HL-60 (cell line): Measurements from ENCODE around the gene SLC25A12.

Experiments
- DNase-seq, 2 experiments: peaks; one replicate each; pipeline ENCODE4 v3.0.0-alpha.2; 2010 to 2020; ENCODE audit warnings: low read depth in 1 of 2, low spot score in 1 of 2
- H3K27ac ChIP-seq: fragments of 250-450 bp; sonication (Bioruptor Pico); replicated peaks from 2 replicates; pipeline ENCODE4 v1.5.1; 2020; ENCODE audit warnings: mild to moderate bottlenecking, moderate library complexity
- H3K27me3 ChIP-seq: fragments of 250-450 bp; sonication (Bioruptor Pico); 2 replicates; pipeline ENCODE4 v1.5.1; 2021; ENCODE audit warnings: mild to moderate bottlenecking, moderate library complexity; ENCODE audit not compliant: insufficient read depth, poor library complexity, severe bottlenecking
- H3K4me3 ChIP-seq: replicated peaks from 2 replicates; pipeline ENCODE4 v1.5.1; 2011; ENCODE audit warnings: mild to moderate bottlenecking, control low read depth, low read length; ENCODE audit not compliant: insufficient read depth
- CTCF ChIP-seq: IDR thresholded peaks from one replicate; pipeline ENCODE4 v1.5.1; 2011; ENCODE audit warnings: low read length, control low read depth, inconsistent platforms; ENCODE audit not compliant: insufficient read depth
- GABPA ChIP-seq: IDR thresholded peaks from 2 replicates; pipeline ENCODE4 v1.6.1; 2012; ENCODE audit warnings: low read depth
- POLR2AphosphoS5 ChIP-seq: IDR thresholded peaks from 2 replicates; pipeline ENCODE4 v1.6.1; 2012; ENCODE audit warnings: low read depth
- REST ChIP-seq: IDR thresholded peaks from 2 replicates; pipeline ENCODE4 v1.6.1; 2012; ENCODE audit warnings: low read depth; ENCODE audit not compliant: insufficient replicate concordance
- SPI1 ChIP-seq: IDR thresholded peaks from 2 replicates; pipeline ENCODE4 v1.6.1; 2012; ENCODE audit warnings: low read depth, mild to moderate bottlenecking, borderline replicate concordance

The SLC25A12 gene

DNA sequence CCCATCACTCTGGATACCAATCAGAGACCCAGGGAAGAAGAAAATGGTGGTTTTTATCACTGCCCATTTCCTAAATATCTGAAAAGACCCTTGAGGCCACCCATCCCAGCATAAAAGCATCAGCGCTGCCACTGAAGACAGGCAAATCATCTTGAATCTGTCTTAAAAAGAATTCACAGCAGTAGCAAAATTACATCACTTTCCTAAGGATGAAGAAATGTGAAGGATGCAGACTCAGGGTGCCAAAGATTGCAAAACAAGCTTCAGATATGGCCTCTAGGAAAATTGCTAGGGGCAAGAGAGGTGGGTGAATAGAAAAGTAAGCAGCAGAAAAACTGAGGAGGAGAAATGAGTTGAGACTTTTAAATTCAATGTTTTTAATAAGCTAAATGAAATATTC is 70.0 kb downstream of the SLC25A12 start:
- peak; percentile 18 to 30 for DNase-seq
- Histone ChIP-seq H3K27me3 (no peaks in the 10 kb centered on the region), H3K27ac (no peak overlapping the region), H3K4me3 (no peak overlapping the region)
- TF ChIP-seq GABPA (no peak), REST (no peak), POLR2AphosphoS5 (no peak), CTCF (no peak), SPI1 (no peak)

GRCh38 chr2:171822525-171823322 is 71.3 kb downstream of the SLC25A12 start:
- DNase-seq: peak; percentile 14 to 49
- Histone ChIP-seq H3K4me3 (no peak overlapping the region), H3K27ac (no peak overlapping the region), H3K27me3 (no peaks in the 10 kb centered on the region)
- TF ChIP-seq SPI1: peak; percentile 41; the same call in 1 of the 2 replicates
- no peak for TF ChIP-seq CTCF
- TF ChIP-seq GABPA: no peak

- DNase-seq: no peak
- TF ChIP-seq REST: no peak
- no peak for TF ChIP-seq CTCF
- no peak for TF ChIP-seq POLR2AphosphoS5
- TF ChIP-seq GABPA: no peak
- TF ChIP-seq SPI1: no peak
- H3K4me3 ChIP-seq: no peak overlapping the region
Observed at GRCh38 chr2:171819453-171819852, 74.6 kb downstream of the SLC25A12 start.

GRCh38 chr2:171814883-171815282 is 79.2 kb downstream of the SLC25A12 start:
- Histone ChIP-seq H3K27ac (no peak overlapping the region), H3K27me3 (no peaks in the 10 kb centered on the region), H3K4me3 (no peak overlapping the region)
- no peak for DNase-seq
- TF ChIP-seq SPI1 (no peak), CTCF (no peak), POLR2AphosphoS5 (no peak), GABPA (no peak), REST (no peak)

More at GRCh38 chr2:171819453-171819852, 74.6 kb downstream of the SLC25A12 start:
- Histone ChIP-seq H3K27ac (no peak overlapping the region), H3K27me3 (no peaks in the 10 kb centered on the region)
